NT2/D1 (cell line): ENCODE results near the gene SLC15A3.

Source experiments
- SUZ12 ChIP-seq: IDR thresholded peaks from 2 replicates; pipeline ENCODE4 v1.6.1; 2011; ENCODE audit not compliant: insufficient read length, insufficient read depth; ENCODE audit errors: extremely low read depth
- YY1 ChIP-seq: IDR thresholded peaks from 2 replicates; pipeline ENCODE4 v1.6.1; 2011; ENCODE audit not compliant: insufficient read length, insufficient read depth

DNA sequence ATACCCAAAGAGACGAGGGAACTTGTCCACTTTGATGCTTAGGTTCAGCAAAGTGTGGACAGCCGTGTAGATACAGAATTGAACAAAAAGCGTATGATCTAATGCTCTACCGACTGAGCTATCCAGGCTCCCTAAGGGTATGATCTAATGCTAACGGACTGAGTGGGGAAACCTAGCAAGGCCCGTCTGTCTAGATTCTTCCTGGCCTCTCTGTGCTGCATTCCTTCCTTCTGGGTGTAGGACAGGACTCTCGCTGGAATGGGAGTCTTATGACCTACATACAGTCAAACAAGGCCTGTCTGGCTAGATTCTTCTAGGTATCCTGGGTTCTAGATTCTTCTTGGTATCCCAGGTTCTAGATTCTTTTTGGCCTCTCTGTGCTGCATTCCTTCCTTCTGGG is 8.4 kb upstream of the SLC15A3 start:
- no peak for TF ChIP-seq SUZ12
- TF ChIP-seq YY1 = no peak
